Activated B cell treated with CpG ODN at 0.5 μM for 24 hours (primary cell): ENCODE results near the gene CCHCR1. TPM values are rescaled to one million over a fixed set of nuclear protein-coding genes. Genes with fewer than 3 reads are reported as not detected.
"Not testable (repeated sequence)": the region's sequence is repeated elsewhere in the genome, so short reads cannot be mapped to it uniquely, and the experiment has no call there.

Experiments used
- ATAC-seq: fragments of 200-7000 bp; cut with Tn5 transposase; one replicate; pipeline ENCODE4 v1.10.0; 2021; ENCODE audit warnings: low read depth, mild to moderate bottlenecking, moderate library complexity
- CTCF ChIA-PET: fragments of 350-600 bp; sonication (Branson Sonifier 250); formaldehyde crosslinking; loops from one replicate; lab custom pipeline; 2021; ENCODE audit warnings: antibody characterized with exemption; lab: Charles Lee
- POLR2A ChIA-PET: fragments of 350-600 bp; sonication (Branson Sonifier 250); formaldehyde crosslinking; loops from one replicate; lab custom pipeline; 2021; ENCODE audit warnings: antibody characterized with exemption; lab: Charles Lee
- DNase-seq: peaks from one replicate; pipeline ENCODE4 v3.0.0; 2022
- H3K27ac Mint-ChIP-seq: one replicate; pipeline ENCODE4 v1.8.0; 2020; ENCODE audit warnings: mixed read lengths
- H3K27me3 Mint-ChIP-seq: one replicate; pipeline ENCODE4 v1.8.0; 2021; ENCODE audit warnings: mixed read lengths
- H3K36me3 Mint-ChIP-seq: one replicate; pipeline ENCODE4 v1.8.0; 2021; ENCODE audit warnings: low read depth, mixed read lengths
- H3K4me1 Mint-ChIP-seq: one replicate; pipeline ENCODE4 v1.8.0; 2021; ENCODE audit warnings: mixed read lengths
- H3K4me3 Mint-ChIP-seq: one replicate; pipeline ENCODE4 v1.8.0; 2020; ENCODE audit warnings: mild to moderate bottlenecking, mixed read lengths
- H3K9me3 Mint-ChIP-seq: one replicate; pipeline ENCODE4 v1.8.0; 2020; ENCODE audit warnings: mixed read lengths
- CTCF ChIP-seq: fragments of 200-600 bp; IDR thresholded peaks from one replicate; pipeline ENCODE4 v1.8.0; 2022; ENCODE audit warnings: antibody characterized with exemption, mild to moderate bottlenecking
- intact Hi-C: fragments of 100-400 bp; cut with micrococcal nuclease; formaldehyde crosslinking; loops from one replicate; pipeline ENCODE4 v1.15.1; 2024
- total RNA-seq: library from RNA; stranded (reverse); gene quantifications from 2 replicates; pipeline ENCODE4 v1.2.3, GENCODE V29; 2022

The CCHCR1 gene
- total RNA-seq, 1 donor from 2014 or later, result 37.6 TPM

- H3K4me1 Mint-ChIP-seq, result peaks cover 37% of the 10 kb centered on the region
- no peak overlapping the region for H3K4me3 Mint-ChIP-seq
- H3K27me3 Mint-ChIP-seq, result no peaks in the 10 kb centered on the region
- ChIA-PET CTCF (interaction anchor here (1.0 to 8.4 kb wide), 4 partner anchors 57 to 182 kb away, joined by 3 to 161 read pairs (median 5); no protein-coding TSS in a partner anchor), POLR2A (interaction anchor here (1.0 to 1.3 kb wide), 2 partner anchors 158 to 172 kb away, joined by 3 to 6 read pairs; no protein-coding TSS in a partner anchor)
- intact Hi-C loops, result no loop called here
- peak overlapping the region; percentile 36 for H3K27ac Mint-ChIP-seq
- no peak for TF ChIP-seq CTCF
- peaks cover 19% of the 10 kb centered on the region for H3K36me3 Mint-ChIP-seq
- DNase-seq (no peak), ATAC-seq (no peak)
- no peaks in the 10 kb centered on the region for H3K9me3 Mint-ChIP-seq
These were observed 36.6 kb upstream of the CCHCR1 start for GRCh38 chr6:31194061-31194834.

- peaks cover 19% of the 10 kb centered on the region for H3K36me3 Mint-ChIP-seq
- H3K4me1 Mint-ChIP-seq, result peaks cover 33% of the 10 kb centered on the region
- H3K27ac Mint-ChIP-seq, result no peak overlapping the region
- H3K4me3 Mint-ChIP-seq, result no peak overlapping the region
- ATAC-seq (no peak), DNase-seq (no peak)
- no peaks in the 10 kb centered on the region for H3K9me3 Mint-ChIP-seq
- no peak for TF ChIP-seq CTCF
- no peaks in the 10 kb centered on the region for H3K27me3 Mint-ChIP-seq
- ChIA-PET CTCF (interaction anchor here (0.8 to 8.4 kb wide), 6 partner anchors 51 to 187 kb away, joined by 3 to 161 read pairs (median 14); partner anchors contain the start of gene PSORS1C2), POLR2A (no interaction called here)
- intact Hi-C loops, result loop anchor here (2.0 kb wide), 2 partner anchors 34 to 64 kb away; partner anchors contain the start of gene TCF19
These were observed 35.6 kb upstream of the CCHCR1 start for GRCh38 chr6:31193206-31193605.

- not testable (repeated sequence) for H3K9me3 Mint-ChIP-seq, H3K27me3 Mint-ChIP-seq
- Mint-ChIP-seq H3K4me1 (peaks cover 29% of the 10 kb centered on the region), H3K27ac (peak overlapping the region; percentile 37), H3K36me3 (peaks cover 14% of the 10 kb centered on the region), H3K4me3 (peak overlapping the region; percentile 3)
- intact Hi-C loops, result loop anchor here (1.0 to 2.0 kb wide), 3 partner anchors 34 to 64 kb away; partner anchors contain the start of gene TCF19
- ChIA-PET CTCF (interaction anchor here (0.6 to 8.4 kb wide), 12 partner anchors 18 to 188 kb away, joined by 3 to 161 read pairs (median 4); partner anchors contain the start of gene PSORS1C2), POLR2A (interaction anchor here (0.6 to 2.6 kb wide), 10 partner anchors 21 to 201 kb away, joined by 3 to 19 read pairs (median 4); no protein-coding TSS in a partner anchor)
- peak; percentile 26 for ATAC-seq
- DNase-seq, result peak; percentile 51
These were observed 35.0 kb upstream of the CCHCR1 start for GRCh38 chr6:31192431-31193105.

- Mint-ChIP-seq H3K27me3 (no peaks in the 10 kb centered on the region), H3K9me3 (no peaks in the 10 kb centered on the region), H3K36me3 (peaks cover 7% of the 10 kb centered on the region), H3K4me3 (no peak overlapping the region), H3K27ac (no peak overlapping the region), H3K4me1 (peaks cover 32% of the 10 kb centered on the region)
- DNase-seq (no peak), ATAC-seq (no peak)
- no peak for TF ChIP-seq CTCF
- ChIA-PET CTCF (no interaction called here), POLR2A (interaction anchor here (2.6 kb wide), 1 partner anchor 25 kb away, joined by 8 read pairs; no protein-coding TSS in a partner anchor)
- intact Hi-C loops, result no loop called here
These were observed 32.9 kb upstream of the CCHCR1 start for GRCh38 chr6:31190488-31190887.

- intact Hi-C loops, H3K27ac Mint-ChIP-seq, H3K36me3 Mint-ChIP-seq, H3K9me3 Mint-ChIP-seq, DNase-seq, ATAC-seq, POLR2A ChIA-PET, H3K27me3 Mint-ChIP-seq, H3K4me3 Mint-ChIP-seq: not testable (repeated sequence)
- CTCF ChIA-PET, result interaction anchor here (0.7 kb wide), 1 partner anchor 51 kb away, joined by 3 read pairs; the partner anchor contains the start of gene PSORS1C2
- peaks cover 26% of the 10 kb centered on the region for H3K4me1 Mint-ChIP-seq
These were observed 31.6 kb upstream of the CCHCR1 start for GRCh38 chr6:31189223-31189622.
